ENCODE results near the gene HDC.

- TF ChIP-seq CTCF (IDR thresholded peaks at IDR 0.05; ENCODE audit: low read length) (no peak), EZH2 (optimal IDR thresholded peaks at IDR 0.05; ENCODE audit: low read depth, low read length) (no peak), EZH2phosphoT487 (IDR thresholded peaks at IDR 0.05; ENCODE audit: low read length) (no peak)
Measured at GRCh38 chr15:50295966-50296365, 30.4 kb upstream of the HDC start.

Measured in MM.1S (cell line).